Stimulated activated CD4-positive, alpha-beta T cell treated with anti-CD3 and anti-CD28 coated beads, Interleukin-12 subunit alpha, Interleukin-12 subunit beta, amount 100 ng/mL, for 48 hours (primary cell): ENCODE data around the gene ATP2A2.
A peak's percentile ranks its signal among the peaks of the same experiment; 100 is the strongest.

Experiments used
- DNase-seq, 3 donors: peaks; one replicate each; pipeline ENCODE4 v3.0.0-alpha.2; 2020; ENCODE audit warnings: low read depth in 2 of 3, low spot score in 1 of 3

ATP2A2 gene

DNA sequence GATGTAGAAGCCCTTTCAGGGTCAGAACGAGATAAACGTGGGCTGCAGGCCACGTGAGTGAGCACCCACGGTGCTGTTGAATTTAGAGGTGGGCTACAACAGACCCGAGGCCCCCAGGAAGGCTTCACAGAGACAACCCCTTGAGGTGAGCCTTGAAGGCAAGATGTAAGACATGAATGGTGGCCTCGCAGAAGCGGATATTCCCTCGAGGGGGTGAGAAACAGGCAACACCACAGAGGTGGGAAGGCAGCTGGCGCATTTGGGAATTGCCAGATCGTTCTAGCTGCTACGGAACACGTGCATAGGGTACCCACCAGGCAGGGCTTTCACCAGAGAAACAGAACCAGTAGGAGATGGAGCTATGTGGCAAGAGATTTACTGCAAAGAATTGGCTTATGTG, 22.6 kb upstream of the ATP2A2 start:
- no peak for DNase-seq

DNA sequence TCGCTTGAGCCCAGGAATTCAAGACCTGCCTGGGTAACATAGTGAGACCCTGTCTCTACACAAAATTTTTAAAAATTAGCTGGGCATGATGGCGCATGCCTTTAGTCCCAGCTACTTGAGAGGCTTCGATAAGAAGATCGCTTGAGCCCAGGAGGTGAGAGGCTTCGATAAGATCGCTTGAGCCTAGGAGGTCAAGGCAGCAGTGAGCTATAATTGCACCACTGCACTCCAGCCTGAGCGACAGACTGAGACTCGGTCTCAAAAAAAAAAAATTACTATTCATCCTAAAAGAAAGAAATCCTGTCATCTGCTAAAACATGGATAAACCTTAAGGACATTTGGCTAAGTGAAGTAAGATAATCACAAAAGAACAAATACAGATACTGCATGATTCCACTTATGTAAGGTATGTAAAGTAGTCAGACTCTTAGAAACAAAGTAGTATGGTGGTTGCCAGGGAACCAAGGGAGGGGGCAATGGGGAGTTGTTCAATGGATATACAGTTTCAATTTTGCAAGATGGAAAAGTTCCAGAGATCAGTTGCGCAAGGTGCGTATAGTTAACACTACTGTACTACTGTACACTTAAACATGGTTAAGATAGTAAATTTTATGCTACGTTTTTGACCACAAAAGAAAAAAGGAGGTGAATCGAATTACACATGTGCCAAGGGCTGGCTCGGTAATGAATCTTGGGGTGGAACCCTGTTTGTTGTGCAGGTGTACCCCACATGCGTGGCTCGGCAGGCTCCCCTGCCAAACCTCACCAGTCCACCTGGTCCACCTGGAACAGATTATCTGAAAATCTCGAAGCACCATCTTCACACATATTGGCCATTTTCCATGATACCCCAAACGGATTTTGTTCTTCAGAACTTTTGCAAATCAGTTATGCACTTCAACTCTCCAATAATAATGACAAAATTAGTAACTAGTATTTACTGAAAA, 18.3 kb upstream of the ATP2A2 start:
- DNase-seq: no peak

DNA sequence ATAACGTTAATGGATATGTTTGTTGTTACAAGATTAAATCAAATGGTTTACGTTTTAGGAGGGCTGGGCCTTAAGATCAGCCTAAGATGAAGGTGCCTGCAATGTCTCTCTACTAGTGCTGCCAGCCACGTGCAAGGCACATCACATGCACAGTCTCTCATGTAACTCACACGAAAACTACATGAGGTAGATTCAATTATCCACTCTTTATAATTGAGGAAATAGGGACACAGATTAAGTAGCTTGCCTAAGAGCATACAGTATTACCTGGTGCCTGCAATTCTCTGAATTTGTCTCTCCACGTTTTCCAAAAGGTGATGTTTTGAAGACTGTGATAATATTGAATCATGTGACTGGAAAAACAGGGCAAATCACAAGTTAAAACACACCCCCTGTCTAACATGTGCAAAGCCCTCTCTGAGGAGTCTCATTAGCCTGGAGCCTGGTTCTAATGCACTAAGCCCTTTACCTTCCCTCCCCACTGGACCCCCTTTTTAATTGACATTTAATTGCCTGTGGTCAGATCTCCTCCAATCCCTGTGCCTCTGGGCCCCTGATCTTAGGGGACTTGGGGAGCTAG, 14.6 kb upstream of the ATP2A2 start:
- DNase-seq: no peak

DNA sequence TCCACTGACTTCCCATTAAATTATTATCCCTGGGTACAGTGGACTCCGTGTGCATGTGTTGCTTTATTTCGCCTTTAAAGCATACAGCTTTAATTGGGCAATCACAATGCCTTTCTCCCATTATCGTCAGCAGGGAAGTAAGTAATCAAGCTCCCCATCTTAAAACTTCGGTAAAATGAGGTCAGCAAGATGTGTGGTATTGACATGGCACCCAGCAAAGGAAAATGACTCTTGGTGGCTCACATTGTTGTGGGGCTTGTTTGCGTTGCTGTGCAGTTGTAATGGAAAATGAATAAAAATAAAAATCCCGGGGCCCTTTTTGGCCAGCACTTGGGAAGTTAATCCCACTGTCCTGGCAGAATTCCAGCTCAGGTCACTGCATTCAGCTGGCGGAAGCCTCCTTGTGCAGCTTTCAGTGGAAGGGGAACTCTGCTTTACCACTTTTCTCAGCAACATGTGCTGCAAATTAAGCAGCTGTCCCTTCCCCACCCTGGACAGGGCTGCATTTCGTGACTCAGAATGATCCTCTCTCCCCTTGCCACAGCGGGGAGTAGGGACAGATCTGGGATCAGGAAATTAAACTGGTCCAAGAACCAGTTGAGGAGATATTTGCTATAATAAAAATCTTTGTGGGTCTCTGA, 13.9 kb upstream of the ATP2A2 start:
- no peak for DNase-seq

DNA sequence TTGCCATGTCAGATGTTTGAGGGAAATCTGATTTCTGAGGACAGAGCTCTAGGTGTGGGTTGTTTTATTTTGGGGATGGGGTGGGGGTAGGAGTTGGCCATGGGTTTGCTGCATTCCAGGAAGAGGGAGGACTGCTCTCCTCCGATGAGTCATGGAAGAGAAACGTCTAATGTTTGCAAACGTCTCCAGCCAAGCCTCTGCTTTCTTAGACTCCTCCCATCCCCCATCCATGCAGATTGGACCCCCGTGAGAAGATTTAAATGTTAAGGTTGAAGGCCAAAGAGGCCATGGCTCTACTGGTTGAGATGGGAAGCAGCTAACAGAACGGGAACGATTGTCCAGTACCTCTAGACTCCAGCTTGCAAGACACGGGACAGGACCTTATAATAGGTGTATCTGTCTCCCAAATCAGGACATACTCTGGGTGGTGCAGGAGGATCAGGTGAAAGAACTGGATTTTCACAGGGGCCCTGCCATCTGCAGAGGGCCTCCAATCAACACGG, 11.4 kb upstream of the ATP2A2 start:
- no peak for DNase-seq

DNA sequence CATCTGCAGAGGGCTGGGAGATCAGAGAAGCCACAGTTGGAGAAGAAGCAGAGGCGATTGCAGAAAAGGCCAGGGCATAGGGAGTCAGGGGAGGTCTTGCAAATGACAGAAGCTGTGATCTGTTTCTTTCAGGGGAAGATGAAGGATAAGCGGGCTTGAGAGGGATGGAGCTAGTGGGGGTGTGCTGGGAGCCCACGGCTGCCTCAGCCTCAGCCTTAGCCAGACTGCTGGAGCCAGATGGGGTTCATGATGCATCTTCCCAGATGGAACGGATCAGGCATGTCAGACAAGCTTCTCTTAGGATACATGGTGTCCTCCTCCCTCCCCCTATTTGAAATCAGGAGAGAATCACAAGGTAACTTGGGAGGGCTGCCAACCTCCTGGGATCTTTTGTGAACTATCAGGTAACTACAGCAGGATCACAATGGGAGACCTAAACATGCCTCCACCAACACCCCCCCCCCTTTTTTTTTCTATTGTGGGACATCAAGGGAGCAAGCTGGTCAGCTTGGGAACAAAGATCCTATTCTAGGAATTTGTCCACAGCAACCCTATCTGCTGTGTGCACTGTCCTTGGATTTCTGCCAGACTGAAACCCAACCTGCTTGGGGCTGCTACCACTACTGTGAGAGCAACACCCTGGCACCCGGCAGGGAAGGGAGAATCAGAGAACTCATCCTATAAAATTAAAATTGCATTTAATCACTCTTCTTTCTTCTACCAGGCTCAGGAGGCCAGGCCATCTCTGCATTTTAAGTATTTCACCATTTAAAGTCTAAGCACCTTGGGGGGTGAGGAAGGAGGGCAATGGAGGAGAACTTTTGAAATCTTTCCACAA, 10.7 kb upstream of the ATP2A2 start:
- DNase-seq: no peak

DNA sequence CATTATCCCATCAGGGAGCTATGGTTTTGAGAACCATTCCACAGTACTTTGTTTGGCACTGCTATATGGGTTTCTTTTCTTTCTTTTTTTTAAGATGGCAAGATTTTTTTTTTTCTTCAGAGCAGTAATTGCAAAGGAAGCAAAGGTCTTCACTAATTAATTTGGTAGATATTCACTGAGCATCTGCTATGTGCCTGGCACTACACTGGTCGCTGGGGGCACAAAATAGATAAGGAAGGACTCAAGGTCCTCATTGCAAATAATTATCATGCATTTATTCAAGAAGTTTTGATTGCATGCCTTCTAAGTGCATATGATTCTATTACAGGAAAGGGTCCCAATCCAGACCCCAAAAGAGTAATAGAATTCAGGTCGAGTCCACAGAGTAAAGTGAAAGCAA, 10.0 kb upstream of the ATP2A2 start:
- DNase-seq: no peak

DNA sequence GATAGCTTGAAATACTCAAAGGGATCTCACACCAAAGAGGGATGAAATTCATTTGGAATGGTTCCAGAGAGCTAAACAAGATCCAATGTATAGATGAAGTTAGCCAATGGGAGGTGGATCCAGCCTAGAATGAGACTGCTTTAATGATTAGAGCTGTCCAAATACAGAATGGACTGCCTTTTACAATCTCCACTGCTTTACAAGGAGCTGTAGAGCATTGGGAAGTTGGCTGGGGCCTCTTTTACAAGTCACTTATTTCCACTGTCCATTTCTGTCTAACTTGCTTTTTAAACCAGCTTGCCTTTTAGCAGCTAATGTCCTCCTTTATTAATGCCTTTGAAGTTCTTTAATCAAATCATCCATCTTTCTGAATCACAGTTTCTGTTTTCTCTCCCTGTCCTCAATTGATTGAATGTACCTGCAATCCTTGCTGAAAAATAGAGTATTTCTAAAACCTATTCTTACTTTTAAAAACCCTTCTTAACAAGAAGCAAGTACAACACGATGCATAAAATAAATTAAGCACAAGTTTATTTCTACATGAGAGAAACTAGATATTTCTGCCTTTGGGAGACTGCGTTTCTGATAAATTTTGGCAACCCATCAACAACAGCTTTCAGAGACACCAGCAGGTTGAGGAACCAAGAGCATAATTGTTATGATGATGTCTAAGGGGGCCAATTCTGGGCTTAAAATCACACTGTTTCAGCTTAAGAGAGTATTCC, 3.4 kb upstream of the ATP2A2 start:
- no peak for DNase-seq

DNA sequence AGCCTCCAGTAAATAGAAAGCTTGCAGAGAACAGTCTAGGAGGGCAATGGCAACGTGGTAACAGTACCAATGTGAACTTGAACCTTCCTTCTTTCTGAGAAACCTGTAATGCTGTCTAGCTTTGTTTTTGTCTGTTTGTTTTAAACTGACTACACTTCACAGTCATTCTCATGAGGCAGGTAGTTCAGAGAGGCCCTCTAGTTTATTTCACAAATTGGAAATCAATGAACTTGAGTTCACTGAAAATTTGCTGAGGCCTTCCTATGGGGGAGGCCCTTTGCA, 2.9 kb upstream of the ATP2A2 start:
- no peak for DNase-seq

DNA sequence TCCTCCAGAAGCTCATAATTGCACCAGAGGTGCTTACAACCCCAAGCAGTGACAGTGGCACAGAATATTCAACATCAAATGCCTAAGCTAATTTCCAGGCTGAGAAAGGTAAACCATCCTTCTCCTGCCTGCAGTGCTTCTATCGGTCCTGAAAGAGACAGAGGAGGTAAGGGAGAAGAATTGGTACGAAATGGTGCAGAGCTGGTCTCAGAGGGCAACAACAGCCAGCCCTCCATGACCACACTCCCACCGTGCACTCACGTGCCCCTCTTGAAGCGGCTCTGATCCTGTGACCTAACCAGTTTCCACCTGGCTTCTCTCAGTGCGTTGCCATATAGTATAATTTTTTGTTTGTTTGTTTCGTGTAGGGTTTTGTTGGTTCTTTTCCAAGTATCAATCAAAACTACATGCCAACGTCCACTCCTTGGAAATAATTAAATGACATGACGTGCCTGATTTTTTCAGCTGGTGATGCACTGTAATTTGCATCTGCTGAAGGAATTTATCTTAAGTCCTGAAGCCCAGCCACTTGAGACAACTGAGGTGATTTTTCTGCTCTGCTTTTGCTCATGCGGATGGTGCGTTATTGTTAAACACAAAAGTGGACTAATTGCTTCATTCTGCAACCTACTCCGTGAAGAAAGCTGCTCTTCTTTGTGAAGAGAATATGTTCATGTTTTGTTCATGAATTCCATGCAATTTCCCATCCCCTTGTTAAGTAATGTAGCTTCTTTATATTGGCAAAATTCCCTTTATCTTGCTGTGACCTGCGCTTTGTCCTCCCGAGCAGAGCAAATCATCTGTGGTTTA, 1.3 kb upstream of the ATP2A2 start:
- no peak for DNase-seq

DNA sequence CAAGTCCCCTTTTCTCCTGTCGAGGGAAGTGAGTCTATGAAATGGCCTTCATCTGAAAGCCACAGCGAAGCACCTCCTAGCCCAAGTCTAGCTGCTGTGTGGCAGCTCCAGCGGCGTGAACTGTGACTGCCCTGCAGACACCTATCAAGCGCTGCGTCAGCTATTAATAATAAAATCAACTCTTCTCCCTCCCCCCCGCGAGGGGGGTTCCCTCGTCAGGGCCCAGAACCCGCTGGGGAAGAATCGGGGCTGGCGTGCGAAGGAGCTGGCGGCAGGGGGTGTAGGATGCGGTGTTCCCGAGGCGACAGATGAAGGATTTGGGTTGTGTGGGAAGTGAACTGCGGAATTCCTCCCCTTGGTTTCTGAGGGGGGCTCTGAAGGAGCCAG, 662 bp upstream of the ATP2A2 start:
- DNase-seq: peak in 2 of 3 donors; percentile 18 to 37

DNA sequence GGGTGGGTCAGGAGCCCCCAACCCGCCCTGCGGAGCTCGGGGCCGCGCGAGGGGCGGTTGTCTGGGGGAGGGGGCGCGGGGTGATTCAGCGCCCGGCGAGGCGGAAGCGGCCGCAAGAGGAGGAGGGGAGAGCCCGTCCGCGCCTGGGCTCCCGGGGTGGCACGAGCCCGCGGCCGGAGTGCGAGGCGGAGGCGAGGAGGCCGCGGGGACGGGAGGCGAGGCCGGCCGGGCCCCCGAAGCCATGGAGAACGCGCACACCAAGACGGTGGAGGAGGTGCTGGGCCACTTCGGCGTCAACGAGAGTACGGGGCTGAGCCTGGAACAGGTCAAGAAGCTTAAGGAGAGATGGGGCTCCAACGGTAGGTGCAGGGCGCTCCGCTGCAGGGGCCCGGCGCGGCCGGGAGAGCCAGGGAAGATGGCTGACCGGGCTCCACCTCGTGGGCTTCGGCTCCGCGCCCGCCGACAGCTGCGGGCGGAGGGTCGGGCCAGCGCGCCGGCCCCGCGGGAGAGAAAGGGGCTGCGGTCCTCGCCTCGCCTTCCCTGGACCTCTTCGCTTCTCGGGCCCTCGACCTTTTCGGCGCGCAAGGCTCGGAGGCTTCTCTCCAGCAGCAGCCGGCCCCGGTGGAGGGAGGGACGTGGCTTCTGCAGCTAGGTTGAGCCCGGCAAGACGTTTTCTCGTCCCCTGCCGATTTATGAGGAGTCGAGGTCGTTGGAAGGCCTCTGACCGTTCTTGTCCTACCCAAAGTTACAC, 677 bp downstream of the ATP2A2 start:
- peak; percentile 19 to 49 (median 39) for DNase-seq

DNA sequence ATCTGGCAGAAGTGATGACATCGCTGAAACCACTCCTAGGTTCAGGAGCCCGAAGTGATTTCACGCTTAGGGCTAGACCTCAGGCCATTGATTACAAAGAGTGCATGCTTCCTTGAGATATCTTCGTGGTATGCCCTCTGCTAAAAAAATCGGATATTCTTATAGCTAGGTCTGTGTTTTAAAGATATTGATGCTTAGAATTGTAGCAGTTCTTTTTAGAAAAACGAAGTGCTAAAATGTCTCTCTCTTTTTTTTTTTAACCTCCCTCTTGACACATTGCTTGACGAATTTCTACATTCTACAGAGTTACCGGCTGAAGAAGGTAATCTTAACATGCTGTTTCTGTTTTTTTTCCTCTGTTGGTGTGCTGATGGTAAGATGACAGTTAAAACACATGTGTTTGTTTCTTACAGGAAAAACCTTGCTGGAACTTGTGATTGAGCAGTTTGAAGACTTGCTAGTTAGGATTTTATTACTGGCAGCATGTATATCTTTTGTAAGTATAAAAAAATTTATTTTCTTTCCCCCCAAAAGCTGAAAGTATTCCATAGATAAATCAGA, 1.3 kb downstream of the ATP2A2 start:
- no peak for DNase-seq

DNA sequence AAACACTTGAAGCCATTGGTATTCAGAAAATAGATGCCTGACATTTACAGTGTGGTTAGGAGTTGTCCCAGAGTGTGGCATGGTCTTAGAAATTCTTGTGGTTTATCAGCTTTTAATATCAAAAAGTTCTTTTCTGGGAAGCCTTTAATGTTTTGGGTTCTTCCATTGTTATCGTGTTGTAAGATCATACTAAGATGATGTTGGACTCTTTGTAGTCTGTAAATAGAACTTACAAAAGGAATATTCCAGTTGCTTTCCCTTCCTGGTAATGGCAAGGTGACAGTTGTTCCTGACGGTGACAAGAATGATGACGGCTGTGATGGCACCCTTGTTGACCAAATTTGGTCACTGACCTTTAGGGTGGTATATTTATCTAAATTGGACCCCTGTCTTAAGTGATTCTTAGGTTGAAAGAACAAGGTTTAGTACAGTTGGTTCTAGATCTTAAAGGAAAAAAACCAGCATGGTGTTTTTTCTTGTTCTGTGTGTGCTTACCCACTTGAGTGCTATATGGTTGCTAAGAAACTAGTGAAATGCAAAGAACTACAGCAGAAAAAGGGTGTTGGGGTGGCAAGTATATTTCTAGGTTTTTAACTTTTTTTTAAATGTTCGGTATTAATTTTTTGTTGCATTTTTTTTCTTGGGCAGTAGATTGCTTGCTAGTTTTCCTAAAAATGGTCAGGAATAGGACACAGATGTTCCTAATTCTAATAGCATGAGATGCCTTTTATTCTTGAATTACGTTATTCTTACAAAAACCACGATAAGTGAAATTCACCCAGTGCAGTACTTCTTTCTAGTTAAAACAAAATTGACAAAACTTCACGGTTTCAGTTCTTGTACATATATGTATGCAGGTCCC, 2.1 kb downstream of the ATP2A2 start:
- no peak for DNase-seq

DNA sequence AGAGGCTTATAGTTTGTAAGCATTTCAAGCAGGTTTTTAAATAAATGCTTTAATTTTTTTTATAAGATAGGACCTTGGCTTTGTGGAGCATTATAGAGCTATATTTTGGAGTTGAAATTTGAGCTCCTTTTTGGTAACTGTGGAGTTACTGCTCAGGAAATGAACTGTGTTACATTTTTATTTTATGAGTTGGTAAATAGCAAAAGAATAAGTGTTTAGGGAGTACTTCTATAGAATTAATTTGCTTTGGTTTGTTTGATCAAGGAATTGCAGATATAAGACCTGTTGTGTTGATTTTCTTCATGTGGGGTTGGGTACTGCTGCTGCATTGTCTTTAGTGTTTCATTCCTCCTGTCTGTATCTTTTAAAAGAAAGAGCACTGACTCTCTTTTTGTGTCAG, 3.5 kb downstream of the ATP2A2 start:
- DNase-seq: no peak

DNA sequence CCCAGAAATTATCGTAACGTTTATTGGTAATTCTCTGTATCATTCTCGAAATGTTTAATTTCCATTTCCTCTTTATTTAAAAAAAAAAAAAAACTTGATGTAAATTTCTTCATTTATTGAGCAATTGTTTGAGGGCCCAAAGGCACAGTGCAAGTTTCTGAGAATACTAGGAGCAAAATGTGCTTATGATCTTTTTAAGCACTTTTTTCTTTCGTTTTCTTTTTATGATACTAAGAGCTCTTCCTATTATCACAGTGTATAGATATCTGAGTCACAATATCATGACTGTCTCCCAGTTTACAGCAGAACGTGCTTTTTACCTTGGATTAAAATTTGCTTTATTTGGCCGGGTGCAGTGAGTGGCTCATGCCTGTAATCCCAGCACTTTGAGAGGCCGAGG, 5.6 kb downstream of the ATP2A2 start:
- DNase-seq: no peak

DNA sequence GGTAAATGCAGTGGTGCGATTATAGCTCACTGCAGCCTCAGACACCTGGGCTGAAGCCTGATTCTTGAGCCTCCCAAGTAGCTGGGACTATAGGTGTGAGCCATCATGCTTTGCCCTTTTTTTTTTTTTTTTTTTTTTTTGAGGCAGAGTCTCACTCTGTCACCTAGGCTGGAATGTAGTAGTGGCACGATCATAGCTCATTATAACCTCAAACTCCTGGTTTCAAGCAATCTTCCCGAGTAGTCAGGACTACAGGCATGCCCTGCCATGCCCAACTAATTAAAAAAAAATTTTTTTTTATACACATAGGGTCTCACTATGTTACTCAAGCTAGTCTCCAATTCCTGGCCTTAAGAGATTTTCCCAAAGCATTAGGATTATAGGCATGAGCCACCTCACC, 6.9 kb downstream of the ATP2A2 start:
- no peak for DNase-seq
